Measurements from ENCODE around the gene YBX1.
"Not testable (repeated sequence)": the region's sequence is repeated elsewhere in the genome, so short reads cannot be mapped to it uniquely, and the experiment has no call there.

The YBX1 gene

GRCh38 chr1:42748021-42748420, 65.8 kb downstream of the YBX1 start:
- DNase-seq (ENCODE audit: low read depth in 2 of 2, low spot score in 1 of 2) = no peak

GRCh38 chr1:42748461-42749410, 66.5 kb downstream of the YBX1 start:
- no peak for DNase-seq (ENCODE audit: low read depth in 2 of 2, low spot score in 1 of 2)

- no peak for DNase-seq (ENCODE audit: low read depth in 2 of 2, low spot score in 1 of 2)
These were observed 67.8 kb downstream of the YBX1 start for GRCh38 chr1:42750041-42750440.

- not testable (repeated sequence) for DNase-seq (ENCODE audit: low read depth in 2 of 2, low spot score in 1 of 2)
These were observed 69.4 kb downstream of the YBX1 start for GRCh38 chr1:42751511-42752070.

GRCh38 chr1:42752284-42752683, 70.1 kb downstream of the YBX1 start:
- no peak for DNase-seq (ENCODE audit: low read depth in 2 of 2, low spot score in 1 of 2)

- DNase-seq (ENCODE audit: low read depth in 2 of 2, low spot score in 1 of 2) = no peak
These were observed 70.9 kb downstream of the YBX1 start for GRCh38 chr1:42753070-42753469.

Data from stimulated activated CD8-positive, alpha-beta memory T cell treated with anti-CD3 and anti-CD28 coated beads, Interleukin-4, amount 100 ng/mL, for 1 hour (primary cell).